Hematopoietic multipotent progenitor cell treated with erythropoietin and hydrocortisone succinate and interleukin-3 and kit ligand, for 8 days (in vitro differentiated cells): Measurements from ENCODE around the gene HNRNPA2B1.

Experiments
- DNase-seq: peaks from one replicate; pipeline ENCODE4 v3.0.0-alpha.2; 2015

The HNRNPA2B1 gene

DNA sequence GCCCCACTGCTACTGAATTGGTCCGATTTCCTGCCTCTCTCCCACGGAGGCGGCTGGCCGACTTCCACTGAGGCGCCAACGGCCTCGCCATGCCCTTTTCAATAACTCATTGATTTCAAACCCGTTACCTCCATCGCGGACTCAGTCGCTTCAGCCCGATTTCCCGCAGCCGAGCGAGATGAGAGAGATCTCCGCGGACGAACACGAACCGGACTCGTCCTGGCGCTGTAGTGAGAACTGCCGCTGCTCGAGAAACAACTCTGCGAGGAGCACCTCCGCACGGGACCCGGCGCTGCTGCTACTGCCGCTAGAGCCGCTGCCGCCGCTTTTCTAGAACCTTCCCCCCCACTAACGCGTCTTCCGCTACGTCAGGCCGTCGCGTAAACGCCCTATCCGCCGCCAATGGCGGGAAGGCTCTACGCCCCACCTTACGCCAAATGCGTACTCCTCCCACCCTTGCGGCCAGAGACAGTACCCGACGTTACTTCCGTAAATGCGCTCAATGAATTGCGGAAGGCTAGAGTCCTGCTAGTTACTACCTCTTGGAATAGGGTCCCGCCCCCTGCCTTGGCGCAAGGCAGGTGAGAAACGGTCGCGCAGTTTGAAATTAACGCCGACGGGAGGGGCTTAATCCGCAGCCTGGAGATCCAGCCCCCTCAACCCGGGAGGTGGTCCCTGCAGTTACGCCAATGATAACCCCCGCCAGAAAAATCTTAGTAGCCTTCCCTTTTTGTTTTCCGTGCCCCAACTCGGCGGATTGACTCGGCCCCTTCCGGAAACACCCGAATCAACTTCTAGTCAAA is at the start of gene HNRNPA2B1:
TSS of gene HNRNPA2B1 (minus strand) at position 303 of the 803 bp plus-strand sequence. CDS start at position 134, 169 bp downstream.
- DNase-seq = peak; percentile 99

GRCh38 chr7:26250239-26250638 is 49.7 kb upstream of the HNRNPA2B1 start:
- no peak for DNase-seq

DNA sequence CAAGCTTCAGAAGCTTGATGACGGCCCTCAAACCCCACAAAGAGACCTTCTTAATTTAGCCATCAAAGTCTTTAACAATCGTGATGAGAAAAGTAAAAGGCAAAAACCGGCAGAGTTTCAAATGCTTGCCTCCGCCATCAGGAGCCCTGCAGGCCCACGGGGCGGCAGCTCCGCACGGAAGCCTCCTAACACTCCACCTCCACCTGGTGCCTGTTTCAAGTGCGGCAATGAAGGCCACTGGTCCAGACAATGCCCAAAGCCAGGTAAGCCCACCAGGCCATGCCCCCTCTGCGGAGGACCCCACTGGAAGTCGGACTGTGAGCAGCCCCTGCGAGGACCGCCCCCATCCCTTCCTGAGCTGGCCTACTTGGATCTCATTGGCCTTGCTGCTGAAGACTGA is 44.6 kb upstream of the HNRNPA2B1 start:
- no peak for DNase-seq

DNA sequence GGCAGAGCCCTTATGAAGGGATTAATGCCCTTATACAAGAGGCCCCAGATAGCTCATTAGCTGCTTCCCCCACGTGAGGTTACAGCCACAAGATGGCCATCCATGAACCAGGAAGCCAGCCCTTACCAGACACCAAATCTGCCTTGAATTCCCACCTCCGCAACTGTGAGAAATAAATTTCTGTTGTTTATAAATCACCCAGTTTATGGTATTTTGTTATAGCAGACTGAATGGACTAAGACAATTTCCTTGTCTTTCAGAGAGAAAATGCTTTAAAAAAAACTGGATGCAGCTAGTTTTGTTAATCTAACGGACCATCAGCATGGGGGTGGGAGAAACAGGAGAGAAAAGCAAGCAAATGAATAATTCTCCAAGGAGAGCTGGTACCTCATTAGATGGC is 37.5 kb upstream of the HNRNPA2B1 start:
- DNase-seq = no peak

- DNase-seq = no peak
These were observed 36.7 kb upstream of the HNRNPA2B1 start for GRCh38 chr7:26237035-26237807.

DNA sequence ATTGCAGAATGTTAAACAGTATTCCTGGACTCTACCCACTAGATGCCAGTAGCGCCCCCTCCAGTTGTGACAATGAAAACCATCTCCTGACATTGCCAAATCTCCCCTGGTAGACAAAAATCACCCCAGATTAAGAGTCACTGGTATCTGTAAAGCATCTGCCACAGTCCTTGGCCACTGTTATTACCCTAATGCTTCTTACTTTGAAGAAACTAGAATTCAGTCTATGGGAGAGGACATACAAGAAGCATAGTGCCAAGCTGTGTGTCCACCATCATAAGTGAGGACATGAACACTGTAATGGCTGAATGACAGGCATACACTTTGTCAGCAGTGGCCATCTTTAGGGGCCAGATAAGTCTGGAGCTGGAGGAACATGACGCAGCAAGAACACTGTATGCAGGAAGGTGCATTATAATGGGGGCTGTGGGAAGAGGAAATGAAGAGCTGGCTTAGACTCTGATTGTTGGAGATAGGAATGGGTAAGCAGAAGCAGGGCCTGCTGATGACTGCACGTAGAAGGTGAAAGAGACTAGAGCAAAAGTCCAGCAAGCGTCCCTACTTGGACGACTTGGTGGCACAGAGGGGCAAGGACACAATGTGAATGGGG is 33.5 kb upstream of the HNRNPA2B1 start:
- peak; percentile 70 for DNase-seq

DNA sequence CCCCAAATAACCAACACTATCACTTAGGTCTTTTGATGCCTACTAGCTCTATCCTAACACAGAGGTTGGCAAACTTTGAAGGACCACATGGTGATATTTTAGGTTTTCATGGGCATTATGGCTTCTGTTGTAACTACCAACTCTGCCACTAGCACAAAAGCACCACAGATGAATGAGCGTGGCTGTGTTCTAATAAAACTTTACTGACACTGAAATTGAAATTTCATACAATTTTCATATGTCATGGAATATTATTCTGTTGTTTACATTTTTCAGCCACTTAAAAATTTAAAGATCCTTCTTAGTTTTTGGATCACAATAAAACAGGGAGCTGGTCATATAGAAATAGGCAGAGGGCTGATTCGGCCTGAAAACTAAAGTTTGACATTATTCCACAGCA is 27.4 kb upstream of the HNRNPA2B1 start:
- DNase-seq = no peak

GRCh38 chr7:26224359-26224758 is 23.8 kb upstream of the HNRNPA2B1 start:
- DNase-seq = no peak

DNA sequence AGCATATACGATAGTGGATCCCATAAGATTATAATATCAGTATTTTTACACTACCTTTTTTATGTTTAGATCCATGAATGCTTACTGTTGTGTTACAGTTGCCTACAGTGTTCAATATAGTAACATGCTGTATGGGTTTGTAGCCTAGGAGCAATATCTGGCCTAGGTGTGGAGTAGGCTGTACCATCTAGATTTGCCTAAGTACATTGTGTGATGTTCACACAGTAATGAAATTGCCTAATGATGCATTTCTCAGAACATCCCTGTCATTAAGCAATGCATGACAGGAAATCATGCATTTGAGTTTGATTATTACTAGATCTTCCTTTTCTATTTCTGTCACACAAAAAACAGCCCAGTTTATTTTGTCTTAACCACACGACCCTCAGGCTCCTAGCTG is 15.5 kb upstream of the HNRNPA2B1 start:
- DNase-seq = no peak

- DNase-seq = no peak
These were observed 13.4 kb upstream of the HNRNPA2B1 start for GRCh38 chr7:26213807-26214515.

GRCh38 chr7:26212921-26213718 is 12.6 kb upstream of the HNRNPA2B1 start:
- DNase-seq = no peak

DNA sequence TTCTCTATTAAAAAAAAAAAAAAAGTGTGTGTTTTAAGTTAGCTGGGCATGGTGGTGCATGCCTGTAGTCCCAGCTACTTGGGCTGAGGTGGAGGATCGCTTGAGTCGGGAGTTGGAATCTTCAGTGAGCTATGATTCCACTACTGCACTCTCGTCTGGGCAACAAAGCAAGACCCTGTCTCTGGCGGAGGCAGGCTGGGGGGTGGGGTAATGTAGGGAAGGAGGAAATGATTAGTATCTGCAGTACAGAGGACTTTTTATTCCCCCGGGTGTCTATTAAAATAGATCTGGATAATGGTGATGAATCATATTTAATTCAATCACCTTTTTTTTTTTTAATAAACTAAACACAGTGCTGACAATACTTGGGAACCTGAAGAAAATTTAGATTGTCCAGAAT is 7.5 kb upstream of the HNRNPA2B1 start:
- no peak for DNase-seq

- DNase-seq = no peak
These were observed 2.5 kb upstream of the HNRNPA2B1 start for GRCh38 chr7:26203016-26203415.

GRCh38 chr7:26202019-26202990 is 1.8 kb upstream of the HNRNPA2B1 start:
- DNase-seq = peak; percentile 59

- peak; percentile 93 for DNase-seq
These were observed 887 bp upstream of the HNRNPA2B1 start, which contains the start of gene CBX3 for GRCh38 chr7:26201247-26202018. Gene CBX3 (plus strand): TSS chr7:26201745. CDS start chr7:26202999, 1,254 bp downstream.

- DNase-seq = peak; percentile 67
These were observed 505 bp downstream of the HNRNPA2B1 start for GRCh38 chr7:26200038-26200443.

DNA sequence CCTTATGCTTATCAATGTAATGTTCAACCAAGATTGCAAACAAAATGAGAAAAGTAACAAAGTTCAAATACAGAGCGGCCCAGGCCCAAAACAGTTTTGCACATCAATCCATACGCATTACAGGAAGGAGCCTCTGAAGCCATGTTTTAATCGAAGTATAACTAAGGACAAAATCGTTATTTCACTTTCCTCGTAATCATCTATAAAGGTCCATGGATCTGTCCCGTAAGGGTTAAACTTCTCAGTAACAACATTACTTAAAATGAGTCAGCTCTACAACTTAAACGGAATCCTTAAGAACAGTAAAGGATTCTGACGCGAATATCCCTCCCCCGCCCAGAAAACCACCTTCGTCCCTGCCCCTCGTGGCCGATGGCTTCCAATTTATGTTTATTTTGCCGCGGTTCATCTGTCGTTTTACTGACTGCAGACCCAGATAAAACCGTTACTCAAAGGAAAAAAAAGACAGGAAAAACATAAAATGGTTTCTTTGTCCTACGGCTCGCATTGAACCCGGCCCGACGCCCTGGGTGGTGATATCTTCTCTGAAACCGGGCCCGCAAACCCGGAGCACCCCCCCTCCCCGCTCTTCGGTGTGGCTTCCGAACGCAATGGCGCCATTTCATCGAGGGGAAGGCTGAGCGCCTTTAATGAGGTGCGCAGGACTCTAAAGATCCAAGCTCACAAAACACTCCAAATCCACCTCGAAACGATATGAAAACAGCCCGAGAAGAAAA is 1.1 kb downstream of the HNRNPA2B1 start:
- peak; percentile 80 for DNase-seq

GRCh38 chr7:26198781-26199169 is 1.8 kb downstream of the HNRNPA2B1 start:
- no peak for DNase-seq

DNA sequence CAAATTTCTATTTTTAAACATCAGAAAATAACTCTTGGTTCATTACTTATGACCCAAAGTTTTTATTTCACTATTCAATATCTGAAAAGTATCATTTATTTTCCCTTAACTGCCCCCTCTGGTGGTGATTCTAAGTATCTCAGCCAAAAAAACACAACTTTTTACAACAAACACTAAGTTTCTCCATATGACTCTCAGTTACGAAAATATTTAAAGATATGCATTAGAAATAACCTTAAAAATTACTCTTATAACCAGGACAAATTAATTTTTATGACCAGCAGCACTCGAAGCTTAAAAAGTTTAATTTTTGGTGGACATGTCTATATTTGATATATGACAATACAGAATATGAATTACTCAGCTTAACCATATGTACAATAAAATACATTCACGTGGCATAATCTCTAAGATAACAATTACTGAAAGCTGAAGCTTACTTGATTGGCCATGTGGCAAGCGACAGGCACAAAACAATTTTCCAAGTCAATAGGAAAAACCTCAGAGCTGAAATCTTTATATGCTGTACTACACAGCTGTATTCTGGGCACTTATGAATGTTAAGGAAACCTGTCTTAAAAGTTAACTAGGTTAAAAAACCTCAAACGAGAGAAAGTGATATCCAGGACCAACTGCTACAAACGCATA is 2.3 kb downstream of the HNRNPA2B1 start:
- DNase-seq = peak; percentile 70
